ENCODE data around the gene COA1. TPM values are rescaled to one million over a fixed set of nuclear protein-coding genes. Genes with fewer than 3 reads are reported as not detected.
"Not testable (repeated sequence)": the region's sequence is repeated elsewhere in the genome, so short reads cannot be mapped to it uniquely, and the experiment has no call there.

The COA1 gene
- total RNA-seq, 2 donors from 2014 or later: 33.2 to 35.7 TPM

DNA sequence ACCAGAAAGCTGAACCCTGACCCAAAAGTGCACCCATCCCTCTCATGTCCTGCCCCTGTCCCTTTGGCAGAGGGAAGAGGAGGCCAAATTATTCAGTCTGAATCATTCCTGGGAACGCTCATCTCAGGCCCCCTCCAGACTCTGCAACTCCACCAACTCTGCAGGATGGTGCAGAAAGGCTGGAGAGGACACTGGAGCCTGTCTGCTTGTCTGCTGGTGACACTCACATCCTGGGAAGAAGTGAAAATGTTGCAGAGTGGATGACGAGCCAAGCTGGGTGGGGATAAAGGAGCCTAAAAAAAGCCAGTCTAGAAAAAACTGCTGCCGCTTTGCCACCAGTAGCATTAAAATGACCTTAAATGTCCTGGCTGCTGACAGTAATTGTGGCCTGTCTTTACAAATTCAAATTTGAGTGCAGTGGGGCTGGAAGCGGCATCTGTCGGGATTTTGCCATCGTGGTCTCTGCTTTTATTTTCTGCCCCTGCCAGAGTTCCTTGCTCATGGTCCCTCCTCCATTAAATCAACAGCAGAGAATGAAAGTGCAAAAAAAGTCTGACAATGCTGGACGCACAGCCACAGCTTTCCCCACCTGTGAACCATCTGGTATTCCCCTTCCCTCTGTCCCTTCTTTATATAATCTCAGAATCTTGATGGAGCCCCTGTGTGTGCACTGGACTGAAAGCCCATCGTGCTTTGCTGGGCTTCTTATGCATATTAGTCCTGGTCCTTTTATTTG, 82.6 kb downstream of the COA1 start:
- DNase-seq (no peak), ATAC-seq (no peak)
- intact Hi-C loops (cut with DNase I, micrococcal nuclease): no loop called here

GRCh38 chr7:43645699-43646226, 83.6 kb downstream of the COA1 start:
- ATAC-seq: no peak
- intact Hi-C loops (cut with DNase I, micrococcal nuclease): no loop called here
- DNase-seq: no peak

DNA sequence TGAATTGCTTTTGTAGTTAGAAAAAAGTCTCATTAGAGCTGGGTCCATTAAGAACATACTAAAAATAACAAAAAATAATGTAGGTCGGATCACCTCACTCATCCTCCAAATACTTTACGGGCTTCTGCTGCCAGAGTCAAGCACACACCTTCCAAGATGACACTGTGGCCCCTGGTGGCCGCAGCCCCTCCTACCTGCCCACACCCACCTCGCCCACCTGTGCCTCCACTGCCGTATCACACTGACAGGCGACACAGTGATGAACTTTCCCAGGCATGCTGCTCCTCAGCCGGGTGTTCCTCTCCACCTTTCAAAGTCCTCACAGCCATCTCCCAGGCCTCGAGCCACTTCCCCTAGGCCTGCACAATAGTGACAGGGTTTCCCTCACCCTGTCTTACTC, 85.5 kb downstream of the COA1 start:
- intact Hi-C loops (cut with DNase I, micrococcal nuclease): no loop called here
- no peak for DNase-seq
- ATAC-seq: no peak

DNA sequence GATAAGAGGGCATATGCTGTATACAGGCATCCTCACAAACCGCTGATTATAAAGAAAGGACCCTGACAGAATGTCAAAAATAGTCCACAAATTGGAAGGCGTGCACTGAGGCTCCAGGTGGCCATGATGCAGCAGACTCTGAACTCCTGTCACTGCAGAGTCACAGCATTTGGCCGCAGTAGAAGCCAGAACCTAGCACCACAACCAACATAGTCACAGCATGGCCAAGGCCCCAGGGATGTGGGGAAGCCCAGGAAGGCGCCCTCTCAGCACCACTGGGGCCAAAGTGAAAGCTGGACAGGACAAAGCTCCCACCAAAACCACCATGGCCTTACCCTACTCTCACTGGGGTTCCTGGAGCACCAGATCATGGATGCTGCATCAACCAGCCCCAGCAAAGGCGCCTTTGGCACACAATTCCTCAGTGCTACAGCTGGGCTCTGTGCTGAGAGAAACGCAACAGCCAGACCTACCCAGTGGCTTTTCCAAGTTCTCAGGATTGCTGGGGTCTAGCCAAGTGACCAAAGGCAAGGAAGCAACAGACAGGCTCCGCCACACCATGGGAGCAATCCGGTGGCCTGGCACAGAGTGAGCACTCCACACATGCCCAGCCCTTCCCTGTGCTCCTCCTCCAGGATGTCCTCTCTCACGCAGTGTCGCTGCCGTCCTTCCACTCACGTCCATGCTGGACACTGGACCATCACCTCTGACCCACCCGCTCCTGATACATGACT, 86.3 kb downstream of the COA1 start:
- intact Hi-C loops (cut with DNase I, micrococcal nuclease): no loop called here
- ATAC-seq (no peak), DNase-seq (no peak)

- DNase-seq (no peak), ATAC-seq (no peak)
- intact Hi-C loops (cut with DNase I, micrococcal nuclease): no loop called here
These were observed 88.6 kb downstream of the COA1 start for GRCh38 chr7:43640679-43641078.

- ATAC-seq (peak; percentile 96), DNase-seq (peak; percentile 50 to 58)
- intact Hi-C loops (cut with DNase I, micrococcal nuclease): no loop called here
These were observed 89.3 kb downstream of the COA1 start for GRCh38 chr7:43639858-43640491.

DNA sequence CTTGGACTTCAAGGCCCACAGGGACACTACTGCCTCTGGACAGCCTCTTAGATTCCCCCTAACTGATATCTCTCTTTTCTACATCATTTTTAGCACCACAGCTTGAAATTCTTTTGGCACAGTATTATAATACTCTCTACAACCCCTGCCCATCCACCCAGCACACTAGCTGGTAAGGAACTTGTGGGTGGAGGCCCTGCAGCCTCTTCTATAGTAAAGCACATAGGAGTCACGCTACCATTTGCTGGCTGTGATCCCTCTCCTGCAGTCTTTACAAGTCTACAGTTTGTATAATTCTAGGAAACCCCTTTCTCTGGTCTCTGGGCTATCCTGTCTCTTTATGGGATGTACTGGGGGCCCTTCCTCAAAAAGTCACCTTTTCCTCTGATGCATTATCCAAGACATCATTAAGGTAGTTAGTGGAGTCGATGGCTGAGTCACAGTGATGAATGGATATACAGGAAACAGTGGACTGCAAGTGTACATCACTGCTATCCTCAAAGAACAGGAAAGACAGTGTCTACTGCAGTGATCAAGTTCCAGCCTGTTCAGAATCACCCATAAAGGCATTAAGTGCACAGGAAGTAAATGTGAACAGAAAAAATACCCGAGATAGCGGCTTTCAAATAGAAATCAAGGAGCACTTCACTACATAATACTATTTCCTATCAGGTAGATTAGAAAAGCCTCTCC, 92.1 kb downstream of the COA1 start:
- no peak for DNase-seq
- ATAC-seq: peak; percentile 36
- intact Hi-C loops (cut with DNase I, micrococcal nuclease): no loop called here

DNA sequence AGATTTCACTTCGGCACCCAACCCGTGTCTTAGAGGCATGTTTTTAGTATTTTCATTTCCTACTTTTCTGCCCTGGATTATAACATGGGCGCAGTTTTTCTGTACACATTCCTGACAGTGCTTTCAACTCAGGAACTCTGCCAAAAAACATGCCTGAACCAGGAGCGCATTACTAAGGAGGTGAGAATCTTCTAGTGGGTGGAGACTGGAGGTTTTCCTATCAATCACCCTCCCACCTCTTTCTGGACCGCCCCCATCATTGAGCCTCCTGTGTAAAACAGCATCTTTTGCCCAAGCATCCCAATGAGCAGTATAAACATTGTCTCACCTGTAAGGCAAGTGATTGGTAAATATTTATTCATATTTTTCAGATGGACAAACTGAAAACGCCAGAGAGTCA, 93.2 kb downstream of the COA1 start:
- intact Hi-C loops (cut with DNase I, micrococcal nuclease): no loop called here

DNA sequence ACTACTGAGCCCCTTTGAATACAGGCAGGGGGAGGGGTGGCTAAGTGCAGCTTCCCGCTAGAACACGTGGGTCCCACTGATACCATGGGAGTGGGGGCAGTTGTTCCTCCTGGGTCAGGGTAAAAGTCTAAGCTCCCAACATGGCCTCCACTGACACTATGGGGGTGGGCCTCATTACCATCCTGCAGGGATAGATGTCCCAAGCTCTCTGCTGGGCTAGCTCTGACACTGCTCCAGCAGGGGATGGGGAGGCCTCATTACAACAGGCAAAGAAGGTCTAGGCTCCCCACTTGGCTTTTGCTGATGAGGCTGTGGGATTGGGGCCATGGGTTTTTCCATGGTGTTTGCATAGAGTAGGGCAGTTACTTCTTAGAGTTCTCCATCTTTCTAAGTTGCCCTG, 94.9 kb downstream of the COA1 start:
- DNase-seq (no peak), ATAC-seq (no peak)
- intact Hi-C loops (cut with DNase I, micrococcal nuclease): no loop called here

More for the DNA sequence above, 93.2 kb downstream of the COA1 start:
- DNase-seq (no peak), ATAC-seq (no peak)

DNA sequence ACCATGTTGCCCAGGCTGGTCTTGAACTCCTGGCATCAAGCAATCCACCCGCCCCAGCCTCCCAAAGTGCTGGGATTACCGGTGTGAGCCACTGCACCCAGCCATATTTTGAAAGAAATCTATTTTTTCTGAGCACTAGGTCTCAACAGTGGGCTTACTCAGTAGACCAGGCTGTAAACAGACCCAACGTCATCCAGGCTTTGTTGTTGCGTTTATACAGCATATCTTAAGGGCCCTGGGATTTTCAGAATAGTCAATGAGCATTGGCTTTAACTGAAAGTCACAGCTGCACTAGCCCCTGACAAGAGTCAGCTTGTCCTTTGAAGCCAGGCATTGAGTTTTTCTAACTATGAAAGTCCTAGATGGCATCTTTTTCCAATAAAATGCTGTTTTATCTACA, 96.6 kb downstream of the COA1 start:
- intact Hi-C loops (cut with DNase I, micrococcal nuclease): no loop called here

DNA sequence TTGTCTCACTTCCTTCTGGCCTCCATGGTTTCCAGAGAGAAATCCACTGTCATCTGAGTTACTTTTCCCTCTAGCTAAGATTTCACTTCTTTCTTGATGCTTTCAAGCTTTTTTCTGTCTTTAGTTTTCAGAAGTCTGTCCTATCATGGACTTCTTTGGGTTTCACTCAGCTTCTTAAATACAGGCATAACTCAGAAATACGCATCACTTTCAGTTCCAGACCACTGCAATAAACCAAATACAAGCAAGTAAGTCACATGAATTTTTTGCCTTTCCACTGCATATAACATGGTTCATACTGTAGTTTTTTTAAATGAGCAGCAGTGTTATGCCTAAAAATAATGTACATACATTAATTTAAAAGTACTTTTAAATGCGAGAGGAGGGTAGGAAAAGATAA, 97.8 kb downstream of the COA1 start:
- no peak for ATAC-seq
- intact Hi-C loops (cut with DNase I, micrococcal nuclease): no loop called here
- no peak for DNase-seq

More for the DNA sequence above, 96.6 kb downstream of the COA1 start:
- DNase-seq: no peak
- ATAC-seq: no peak

DNA sequence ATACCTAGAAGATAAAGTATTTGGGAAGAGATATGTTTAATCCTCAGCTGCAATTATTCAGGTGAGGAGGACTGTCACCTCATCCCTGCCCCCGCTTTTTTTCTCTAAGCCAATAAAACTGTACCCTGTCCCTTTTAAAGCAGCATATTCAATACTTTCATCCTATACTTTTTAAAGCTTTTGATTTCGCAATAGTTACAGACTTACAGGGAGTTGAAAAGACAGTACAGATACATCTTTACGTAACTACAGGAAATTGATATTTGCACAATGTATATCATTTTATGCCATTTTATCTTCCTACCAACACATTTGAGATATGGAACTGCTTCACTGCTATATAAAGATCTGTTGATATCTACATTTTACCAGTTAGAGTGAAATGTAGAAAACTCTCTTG, 98.8 kb downstream of the COA1 start:
- intact Hi-C loops (cut with DNase I, micrococcal nuclease): no loop called here
- ATAC-seq (no peak), DNase-seq (no peak)

DNA sequence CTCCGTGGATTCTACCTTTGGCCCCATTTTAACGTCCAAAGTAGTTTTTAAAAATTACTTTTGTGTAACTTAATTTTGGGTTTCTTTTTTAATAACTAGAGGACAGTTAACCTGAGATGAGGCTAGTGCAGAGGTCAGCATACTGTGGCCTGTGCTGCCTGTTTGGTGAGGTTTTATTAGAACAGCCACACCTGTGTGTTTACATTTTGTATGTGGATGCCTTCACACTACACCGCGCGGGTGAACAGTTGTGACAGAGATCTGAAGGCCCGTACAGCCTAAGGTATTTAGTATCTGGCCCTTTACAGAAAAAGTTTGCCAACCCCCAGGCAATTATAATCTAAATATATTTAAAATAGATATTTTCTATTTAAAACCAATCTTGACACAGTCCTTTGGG, 99.5 kb downstream of the COA1 start:
- ATAC-seq (peak; percentile 79), DNase-seq (no peak)
- intact Hi-C loops (cut with DNase I, micrococcal nuclease): no loop called here

- intact Hi-C loops (cut with DNase I, micrococcal nuclease): no loop called here
- ATAC-seq (no peak), DNase-seq (no peak)
These were observed 100.9 kb downstream of the COA1 start for GRCh38 chr7:43628431-43628830.

DNA sequence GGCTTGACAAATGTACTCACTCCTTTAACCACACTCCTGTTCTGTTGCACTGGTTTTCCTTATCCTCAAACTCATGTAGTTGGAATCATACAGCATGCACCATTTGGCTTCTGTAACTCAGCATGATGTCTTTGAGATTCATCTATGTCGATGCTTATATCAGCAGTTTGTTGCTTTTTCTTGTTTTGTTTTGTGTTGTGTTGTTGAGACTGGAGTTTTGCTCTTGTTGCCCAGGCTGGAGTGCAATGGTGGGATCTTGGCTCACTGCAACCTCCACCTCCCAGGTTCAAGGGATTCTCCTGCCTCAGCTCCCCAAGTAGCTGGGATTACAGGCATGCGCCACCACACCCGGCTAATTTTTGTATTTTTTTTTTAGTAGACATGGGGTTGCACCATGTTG, 101.5 kb downstream of the COA1 start:
- intact Hi-C loops (cut with DNase I, micrococcal nuclease); ATAC-seq: not testable (repeated sequence)

DNA sequence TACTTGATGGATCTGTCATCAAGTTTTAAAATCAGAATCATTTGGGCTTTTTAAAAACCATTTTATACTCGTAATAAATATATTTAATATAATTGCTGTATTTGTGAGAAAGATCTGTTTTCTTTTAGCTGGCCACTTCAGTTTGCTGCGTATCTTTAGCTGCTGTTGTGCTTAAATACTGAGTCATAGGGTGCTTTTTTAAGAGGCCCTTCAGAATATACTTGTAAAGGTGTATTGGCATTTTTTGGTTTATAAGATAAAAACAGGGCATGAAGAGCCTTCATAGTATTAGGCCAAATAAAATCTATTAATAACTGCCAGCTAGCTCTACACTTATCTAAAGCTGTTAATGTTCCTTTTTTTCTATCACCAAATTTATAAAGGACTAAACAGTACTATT, 102.6 kb downstream of the COA1 start:
- no peak for ATAC-seq
- intact Hi-C loops (cut with DNase I, micrococcal nuclease): no loop called here

More for the DNA sequence above, 101.5 kb downstream of the COA1 start:
- not testable (repeated sequence) for DNase-seq

DNA sequence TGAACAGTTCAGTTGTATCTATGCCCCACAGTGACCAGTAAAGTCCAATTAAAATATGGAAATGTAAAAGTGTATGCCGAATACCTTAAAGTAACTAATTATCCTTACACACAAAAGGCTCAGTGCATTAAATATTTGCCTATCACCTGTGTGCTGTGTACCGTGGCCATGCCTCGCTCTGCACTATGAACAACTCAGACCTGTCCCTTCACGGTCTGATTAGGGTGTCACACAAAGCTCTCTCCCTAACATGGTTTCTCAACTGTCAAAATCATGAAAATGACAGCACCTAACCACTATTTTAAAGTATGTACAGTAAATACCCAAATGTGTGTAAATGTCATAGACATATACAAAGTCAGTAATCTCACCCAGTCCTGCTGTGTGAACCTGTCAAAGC, 103.3 kb downstream of the COA1 start:
- intact Hi-C loops (cut with DNase I, micrococcal nuclease): no loop called here
- no peak for DNase-seq
- ATAC-seq: no peak

More for the DNA sequence above, 102.6 kb downstream of the COA1 start:
- DNase-seq: no peak

DNA sequence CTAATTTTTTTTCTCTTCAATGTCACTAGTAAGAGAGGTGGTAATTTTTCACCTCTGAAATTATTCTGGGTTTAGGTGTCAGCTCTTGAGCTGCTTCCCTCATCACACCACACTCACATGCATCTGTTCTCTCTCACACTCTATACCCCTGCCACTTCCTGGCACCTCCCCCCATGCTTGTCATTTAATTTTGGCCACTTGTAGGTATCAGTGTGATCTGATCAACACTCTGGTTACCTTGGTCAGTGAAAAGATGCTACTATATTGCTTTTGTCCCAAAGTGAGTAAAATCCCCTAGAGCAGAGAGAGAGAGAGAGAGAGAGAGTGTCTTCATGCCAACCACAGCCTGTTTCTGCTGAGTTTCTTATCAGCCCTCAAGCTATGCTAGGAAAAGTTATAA, 103.9 kb downstream of the COA1 start:
- intact Hi-C loops (cut with DNase I, micrococcal nuclease): no loop called here
- peak; percentile 36 for ATAC-seq

DNA sequence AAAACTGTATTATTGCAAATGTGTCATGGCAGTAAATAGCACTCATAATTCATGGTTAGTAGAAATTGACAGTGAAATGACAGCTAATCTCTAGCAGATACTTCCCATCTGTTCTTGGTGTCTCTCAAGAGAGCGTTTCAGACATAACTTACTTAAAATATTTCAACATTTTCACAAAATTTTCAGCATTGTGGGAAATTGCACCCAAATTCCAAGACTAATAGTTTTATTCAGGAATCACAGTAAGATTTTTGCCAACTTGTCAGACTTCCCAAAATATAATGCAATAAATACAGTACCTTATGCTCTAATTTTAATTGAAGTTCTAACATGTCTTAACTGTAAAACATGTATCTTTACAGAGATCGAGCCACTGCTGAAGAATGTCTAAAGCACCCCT, 105.2 kb downstream of the COA1 start:
- DNase-seq (no peak), ATAC-seq (no peak)
- intact Hi-C loops (cut with DNase I, micrococcal nuclease): no loop called here

More for the DNA sequence above, 103.9 kb downstream of the COA1 start:
- no peak for DNase-seq
